ENCODE measurements around the gene SPATS2.

GRCh38 chr12:49367381-49368239 is at the start of gene SPATS2:
- no peak for TF ChIP-seq CTCF (IDR thresholded peaks at IDR 0.05)
- no peak for TF ChIP-seq EZH2 (IDR thresholded peaks at IDR 0.05; ENCODE audit: borderline replicate concordance, insufficient read depth, low read depth, low read length, poor library complexity, severe bottlenecking)
